B cell (primary cell): ENCODE measurements around the gene CTSD. TPM values are rescaled to one million over a fixed set of nuclear protein-coding genes. Genes with fewer than 3 reads are reported as not detected.

ENCODE experiments used
- ATAC-seq: fragments of 200-7000 bp; cut with Tn5 transposase; one replicate; pipeline ENCODE4 v1.10.0; 2021; ENCODE audit warnings: low read depth, mild to moderate bottlenecking, moderate number of reproducible peaks, moderate library complexity
- CTCF ChIA-PET: fragments of 350-600 bp; sonication (Branson Sonifier 250); formaldehyde crosslinking; loops from one replicate; lab custom pipeline; 2021; ENCODE audit warnings: antibody characterized with exemption, inconsistent platforms; lab: Charles Lee
- POLR2A ChIA-PET: fragments of 350-600 bp; sonication (Branson Sonifier 250); formaldehyde crosslinking; loops from one replicate; lab custom pipeline; 2021; ENCODE audit warnings: antibody characterized with exemption; lab: Charles Lee
- DNase-seq: peaks from one replicate; pipeline ENCODE4 v3.0.0; 2013
- H2AFZ ChIP-seq: 2 replicates; pipeline ENCODE4 v1.6.1; 2012; ENCODE audit warnings: mild to moderate bottlenecking, low read depth, low read length; ENCODE audit not compliant: insufficient read depth, poor library complexity, severe bottlenecking
- H3K27ac ChIP-seq, 2 donors: 1 replicate in 1 of 2; 2 replicates in 1 of 2; pipeline ENCODE4 v1.5.1; 2012 to 2013; ENCODE audit warnings: low read length in 2 of 2, mild to moderate bottlenecking in 2 of 2, moderate library complexity in 1 of 2
- H3K27me3 ChIP-seq, 4 experiments: fragments of 200-600 bp in 1 of 4; sonication (generic) in 1 of 4; replicated peaks in 1 of 4; 1 replicate in 2 of 4; 2 replicates in 2 of 4; pipeline versions ENCODE4 v1.6.1 to v1.7.0; 2013 to 2016; ENCODE audit warnings: low read length in 3 of 4, mild to moderate bottlenecking in 2 of 4, mixed read lengths in 1 of 4, moderate library complexity in 1 of 4; ENCODE audit not compliant: insufficient read depth in 4 of 4, control insufficient read depth in 3 of 4; ENCODE audit errors: control extremely low read depth in 1 of 4
- H3K36me3 ChIP-seq, 2 experiments: replicated peaks in 1 of 2; 1 replicate in 1 of 2; 2 replicates in 1 of 2; pipeline versions ENCODE4 v1.6.1 to v1.7.1; 2013; ENCODE audit warnings: low read length in 1 of 2; ENCODE audit not compliant: insufficient read depth in 2 of 2, control insufficient read depth in 1 of 2; ENCODE audit errors: control extremely low read depth in 1 of 2, extremely low read depth in 1 of 2
- H3K4me1 ChIP-seq, 2 donors: fragments of 200-600 bp in 1 of 2; sonication (generic) in 1 of 2; 1 replicate in 1 of 2; 2 replicates in 1 of 2; pipeline versions ENCODE4 v1.5.1 to v1.6.1; 2013 to 2017; ENCODE audit warnings: low read length in 2 of 2; ENCODE audit not compliant: control insufficient read depth in 2 of 2, insufficient read depth in 2 of 2
- H3K4me2 ChIP-seq: replicated peaks from 2 replicates; pipeline ENCODE3; 2012; ENCODE audit warnings: mild to moderate bottlenecking, low read depth, low read length; ENCODE audit not compliant: poor library complexity, severe bottlenecking
- H3K4me3 ChIP-seq, 5 experiments: fragments of 200-600 bp in 1 of 5; sonication (generic) in 1 of 5; 1 replicate in 3 of 5; 2 replicates in 2 of 5; pipeline versions ENCODE4 v1.5.1 to v1.7.0; 2011 to 2016; ENCODE audit warnings: low read length in 4 of 5, mild to moderate bottlenecking in 4 of 5, low read depth in 2 of 5, control low read depth in 1 of 5, moderate library complexity in 1 of 5; ENCODE audit not compliant: insufficient read depth in 1 of 5; ENCODE audit errors: control extremely low read depth in 1 of 5, extremely low read depth in 1 of 5
- H3K79me2 ChIP-seq: fragments of 200-600 bp; sonication (generic); one replicate; pipeline ENCODE4 v1.6.0; 2016; ENCODE audit warnings: low read length; ENCODE audit not compliant: control insufficient read depth, insufficient read depth
- H3K9ac ChIP-seq: fragments of 200-600 bp; sonication (generic); 2 replicates; pipeline ENCODE4 v1.6.1; 2017; ENCODE audit warnings: mild to moderate bottlenecking, low read length, moderate library complexity
- H3K9me3 ChIP-seq, 3 donors: one replicate each; pipeline versions ENCODE4 v1.6.1 to v1.7.1; 2013; ENCODE audit warnings: low read length in 2 of 3; ENCODE audit not compliant: control insufficient read depth in 2 of 3, insufficient read depth in 1 of 3; ENCODE audit errors: control extremely low read depth in 1 of 3
- H4K20me1 ChIP-seq: 2 replicates; pipeline ENCODE4 v1.6.0; 2012; ENCODE audit warnings: mild to moderate bottlenecking, low read length; ENCODE audit not compliant: insufficient read depth, control insufficient read depth, poor library complexity, severe bottlenecking
- H3K27ac Mint-ChIP-seq: one replicate; pipeline ENCODE4 v1.8.0; 2021; ENCODE audit warnings: mixed read lengths
- H3K27me3 Mint-ChIP-seq: one replicate; pipeline ENCODE4 v1.8.0; 2021; ENCODE audit warnings: mixed read lengths
- H3K4me1 Mint-ChIP-seq: one replicate; pipeline ENCODE4 v1.8.0; 2021; ENCODE audit warnings: mixed read lengths
- H3K4me3 Mint-ChIP-seq: one replicate; pipeline ENCODE4 v1.8.0; 2021; ENCODE audit warnings: mixed read lengths
- H3K9me3 Mint-ChIP-seq: one replicate; pipeline ENCODE4 v1.8.0; 2022; ENCODE audit warnings: mixed read lengths; ENCODE audit not compliant: insufficient read depth
- CTCF ChIP-seq: fragments of 200-600 bp; IDR thresholded peaks from one replicate; pipeline ENCODE4 v1.8.0; 2022; ENCODE audit warnings: antibody characterized with exemption, mild to moderate bottlenecking
- EZH2 ChIP-seq: IDR thresholded peaks from 2 replicates; pipeline ENCODE4 v1.6.1; 2012; ENCODE audit warnings: borderline replicate concordance, low read depth, mild to moderate bottlenecking, moderate library complexity, low read length; ENCODE audit not compliant: insufficient read depth, poor library complexity, severe bottlenecking
- WGBS: methylation state at CpG from one replicate; pipeline ENCODE4 v1.1.5; 2013; ENCODE audit warnings: missing lambda C conversion rate; ENCODE audit not compliant: insufficient coverage; 5-methylcytosine and 5-hydroxymethylcytosine counted together
- intact Hi-C: fragments of 100-400 bp; cut with micrococcal nuclease; formaldehyde crosslinking; loops from one replicate; pipeline ENCODE4 v1.10.0; 2022
- polyA plus RNA-seq: library from polyadenylated mRNA; depleted of rRNA; stranded (reverse); fragments of >200 nt; gene quantifications from 2 replicates; pipeline ENCODE4 v1.2.3, GENCODE V29; 2012
- total RNA-seq, 2 donors: library from RNA; stranded (reverse); fragments of 120-200 nt in 1 of 2; gene quantifications; 1 replicate in 1 of 2; 2 replicates in 1 of 2; pipeline versions ENCODE4 v1.2.3 to v1.2.4, GENCODE V29; 2013 to 2022

The CTSD gene
- total and polyA plus RNA-seq, 2 donors (not counting 1 experiment from before 2014, with no cell fraction given) = 42.2 to 83.5 TPM

- ATAC-seq (no peak), DNase-seq (no peak)
- Histone ChIP-seq H2AFZ (no peak overlapping the region), H3K4me2 (no peak overlapping the region), H3K27ac (no peak overlapping the region), H3K79me2 (no peaks in the 10 kb centered on the region), H3K4me3 (no peak overlapping the region), H3K4me1 (no peaks in the 10 kb centered on the region), H3K36me3 (no peaks in the 10 kb centered on the region), H3K9ac (no peak overlapping the region), H3K9me3 (no peaks in the 10 kb centered on the region), H4K20me1 (no peaks in the 10 kb centered on the region), H3K27me3 (peaks cover 0 to 7% (median 0%) of the 10 kb centered on the region in 4 experiments)
- CTCF ChIA-PET = no interaction called here
- POLR2A ChIA-PET = no interaction called here
- Mint-ChIP-seq H3K4me1 (peaks cover 2% of the 10 kb centered on the region), H3K27me3 (peaks cover 49% of the 10 kb centered on the region), H3K9me3 (no peaks in the 10 kb centered on the region), H3K27ac (peak overlapping the region; percentile 60), H3K4me3 (no peak overlapping the region)
- intact Hi-C loops = no loop called here
- TF ChIP-seq EZH2 (no peak), CTCF (no peak)
- 87% methylated on average over 12 of the region's 12 CpGs for WGBS
These were observed 32.8 kb upstream of the CTSD start for GRCh38 chr11:1796413-1797011.

- intact Hi-C loops = no loop called here
- H3K4me3 ChIP-seq = no peak overlapping the region
- no peaks in the 10 kb centered on the region for H3K36me3 ChIP-seq
- no peak for DNase-seq
- Mint-ChIP-seq H3K4me3 (no peak overlapping the region), H3K27me3 (peaks cover 36% of the 10 kb centered on the region), H3K9me3 (no peaks in the 10 kb centered on the region), H3K27ac (no peak overlapping the region), H3K4me1 (peaks cover 2% of the 10 kb centered on the region)
- H4K20me1 ChIP-seq = no peaks in the 10 kb centered on the region
- H3K9me3 ChIP-seq = no peaks in the 10 kb centered on the region
- H3K4me2 ChIP-seq = no peak overlapping the region
- POLR2A ChIA-PET = no interaction called here
- WGBS = 100% methylated on average over 1 of the region's 3 CpGs
- H3K27me3 ChIP-seq = peaks cover 0 to 7% (median 0%) of the 10 kb centered on the region in 4 experiments
- no peak overlapping the region for H3K27ac ChIP-seq
- no peak overlapping the region for H3K9ac ChIP-seq
- no peaks in the 10 kb centered on the region for H3K79me2 ChIP-seq
- CTCF ChIA-PET = interaction anchor here (0.7 kb wide), 2 partner anchors 814 to 1064 kb away, joined by 3 to 4 read pairs; no protein-coding TSS in a partner anchor
- TF ChIP-seq EZH2 (no peak), CTCF (no peak)
- no peaks in the 10 kb centered on the region for H3K4me1 ChIP-seq
- ATAC-seq = no peak
- H2AFZ ChIP-seq = no peak overlapping the region
These were observed 29.4 kb upstream of the CTSD start for GRCh38 chr11:1793081-1793480.
